Subcutaneous abdominal adipose tissue (tissue), 5 donors: Measurements from ENCODE around the gene PAPPA2.

Experiments used
- H3K27ac ChIP-seq: one replicate; pipeline ENCODE4 v1.7.0; 2013; ENCODE audit warnings: low read depth, mild to moderate bottlenecking, inconsistent platforms, low read length, moderate library complexity
- H3K27me3 ChIP-seq, 5 donors: one replicate each; pipeline ENCODE4 v1.7.0; 2013; ENCODE audit warnings: low read length in 5 of 5, inconsistent platforms in 1 of 5; ENCODE audit not compliant: control insufficient read depth in 5 of 5, insufficient read depth in 4 of 5
- H3K36me3 ChIP-seq, 5 donors: one replicate each; pipeline ENCODE4 v1.7.0; 2013; ENCODE audit warnings: low read length in 5 of 5; ENCODE audit not compliant: control insufficient read depth in 5 of 5, insufficient read depth in 5 of 5
- H3K4me1 ChIP-seq, 5 donors: one replicate each; pipeline ENCODE4 v1.7.0; 2013; ENCODE audit warnings: low read length in 5 of 5, mild to moderate bottlenecking in 3 of 5, moderate library complexity in 1 of 5; ENCODE audit not compliant: control insufficient read depth in 5 of 5, insufficient read depth in 5 of 5
- H3K4me3 ChIP-seq, 5 donors: one replicate each; pipeline ENCODE4 v1.7.0; 2013; ENCODE audit warnings: low read length in 5 of 5, low read depth in 1 of 5
- H3K9ac ChIP-seq, 5 donors: one replicate each; pipeline ENCODE4 v1.7.0; 2013; ENCODE audit warnings: low read length in 5 of 5, mild to moderate bottlenecking in 4 of 5, moderate library complexity in 3 of 5
- H3K9me3 ChIP-seq, 5 donors: one replicate each; pipeline ENCODE4 v1.7.0; 2013; ENCODE audit warnings: low read length in 5 of 5; ENCODE audit not compliant: control insufficient read depth in 5 of 5
- donor health status: healthy.
- donor health status: healthy.
- donor health status: healthy.
- donor health status: healthy.
- donor health status: healthy.

Gene PAPPA2

DNA sequence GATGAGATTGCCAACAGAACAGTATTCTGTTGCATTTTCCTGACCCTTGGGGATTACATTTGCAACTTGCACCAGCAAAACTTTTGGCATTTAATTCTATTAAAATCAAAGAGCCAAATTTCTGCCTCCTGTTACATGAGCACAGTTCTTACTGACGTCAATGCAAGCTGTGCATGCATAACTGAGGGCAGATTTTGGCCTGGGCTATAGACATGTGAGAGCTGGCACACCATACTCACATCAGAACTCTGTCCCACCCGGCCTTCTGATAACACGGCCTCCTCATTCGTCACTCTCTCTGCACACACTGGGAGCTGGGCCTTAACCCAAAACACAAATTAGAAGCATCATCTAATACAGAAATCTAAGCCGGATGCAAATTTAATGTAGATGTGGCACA, 31.5 kb downstream of the PAPPA2 start:
- no peaks in the 10 kb centered on the region for H3K27me3 ChIP-seq
- no peak overlapping the region for H3K27ac ChIP-seq
- no peaks in the 10 kb centered on the region for H3K36me3 ChIP-seq
- no peak overlapping the region for H3K9ac ChIP-seq
- no peak overlapping the region for H3K4me3 ChIP-seq
- H3K4me1 ChIP-seq, result no peaks in the 10 kb centered on the region
- H3K9me3 ChIP-seq, result no peaks in the 10 kb centered on the region

DNA sequence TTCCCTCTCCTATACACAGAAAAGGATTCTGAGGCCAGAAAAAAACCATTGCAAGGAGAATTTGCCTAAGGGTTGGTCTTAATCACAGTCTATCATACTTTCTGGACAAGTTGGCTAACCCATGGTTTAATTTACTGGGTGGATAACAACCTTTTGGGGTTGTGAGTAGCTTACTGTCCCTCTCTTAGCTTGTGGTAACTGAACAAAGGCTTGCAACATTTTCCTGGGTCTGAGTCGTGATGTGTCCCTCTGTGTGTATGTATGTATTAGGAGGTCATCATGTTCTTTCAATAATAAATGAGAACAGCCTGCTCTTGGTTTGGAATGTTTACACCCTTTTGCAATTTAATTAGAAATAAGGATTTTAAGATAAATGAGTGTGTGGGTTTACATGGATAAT, 36.7 kb downstream of the PAPPA2 start:
- Histone ChIP-seq H3K4me1 (no peaks in the 10 kb centered on the region), H3K27ac (no peak overlapping the region), H3K27me3 (no peaks in the 10 kb centered on the region), H3K4me3 (no peak overlapping the region), H3K9me3 (no peaks in the 10 kb centered on the region), H3K36me3 (no peaks in the 10 kb centered on the region), H3K9ac (no peak overlapping the region)

DNA sequence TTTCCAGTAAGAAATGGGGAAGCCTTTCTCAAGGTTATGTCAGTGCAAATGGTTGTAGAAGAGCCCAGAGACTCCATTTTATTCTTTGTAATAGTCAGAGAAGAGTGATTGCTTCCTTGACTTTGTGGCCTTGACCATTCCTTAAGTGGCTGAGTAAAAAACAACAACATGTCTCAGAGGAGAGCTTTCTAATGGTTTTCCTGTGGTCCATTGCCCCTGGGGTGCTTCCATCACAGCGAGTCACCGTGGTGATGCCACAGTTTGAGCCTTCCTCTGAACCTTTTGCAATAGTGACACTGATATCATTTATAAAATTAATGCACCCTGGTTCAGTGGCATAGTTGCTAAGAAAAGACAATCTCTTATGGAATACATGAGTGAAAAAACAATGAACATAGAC, 38.6 kb downstream of the PAPPA2 start:
- no peak overlapping the region for H3K9ac ChIP-seq
- H3K36me3 ChIP-seq, result no peaks in the 10 kb centered on the region
- H3K27ac ChIP-seq, result no peak overlapping the region
- no peaks in the 10 kb centered on the region for H3K9me3 ChIP-seq
- H3K4me1 ChIP-seq, result no peaks in the 10 kb centered on the region
- no peak overlapping the region for H3K4me3 ChIP-seq
- H3K27me3 ChIP-seq, result no peaks in the 10 kb centered on the region

DNA sequence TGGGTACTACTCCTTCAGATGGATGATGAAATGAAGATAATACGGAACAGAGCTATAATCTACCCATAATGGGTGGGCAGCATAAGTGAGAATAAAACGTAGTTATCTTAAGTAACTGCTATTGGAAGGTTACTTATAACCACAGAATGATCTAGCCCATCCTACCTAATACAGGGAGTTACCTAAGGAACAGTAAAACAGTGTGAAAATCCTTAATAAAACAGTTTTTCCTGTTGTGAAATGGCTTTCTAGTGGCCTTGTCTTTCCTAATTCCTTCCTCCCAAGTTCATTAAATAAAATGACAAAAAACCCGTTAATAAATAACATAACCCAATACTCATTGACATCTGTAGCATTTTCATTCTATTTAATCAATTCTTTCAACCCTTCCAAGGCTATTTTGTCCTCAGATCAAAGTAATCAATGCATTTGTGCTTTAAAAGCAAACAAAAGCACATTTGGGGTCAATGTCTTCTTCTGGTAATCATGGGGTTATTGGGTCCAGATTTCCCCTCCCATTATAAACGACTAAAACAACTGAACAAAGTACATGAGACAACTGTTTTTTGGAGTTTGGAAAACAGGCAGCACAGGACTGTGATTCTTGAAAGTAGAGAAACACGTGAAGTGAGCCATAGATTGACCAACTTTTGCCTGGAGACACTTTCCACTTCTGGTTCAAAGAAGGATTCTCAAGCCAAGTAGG, 42.0 kb downstream of the PAPPA2 start:
- no peak overlapping the region for H3K27ac ChIP-seq

DNA sequence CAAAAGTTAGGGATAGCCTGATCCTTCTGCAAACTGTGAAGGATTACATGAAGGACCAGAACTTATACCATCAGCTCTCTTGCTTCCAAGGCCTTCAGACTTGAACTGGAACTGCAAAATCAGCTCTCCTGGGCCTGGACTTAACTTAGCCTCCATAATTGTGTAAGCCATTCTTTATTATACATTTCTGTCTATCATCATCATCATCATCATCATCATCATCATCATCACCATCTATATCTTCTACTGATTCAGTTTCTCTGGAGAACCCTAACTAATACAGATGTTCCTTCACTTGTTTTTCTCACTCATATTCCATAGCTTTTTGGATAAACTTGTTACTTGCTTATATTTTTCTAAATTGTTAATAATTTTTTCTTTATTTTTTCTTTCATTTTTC, 50.0 kb downstream of the PAPPA2 start:
- Histone ChIP-seq H3K27ac (no peak overlapping the region), H3K27me3 (no peaks in the 10 kb centered on the region), H3K9me3 (no peaks in the 10 kb centered on the region), H3K4me1 (no peaks in the 10 kb centered on the region), H3K4me3 (no peak overlapping the region), H3K36me3 (no peaks in the 10 kb centered on the region), H3K9ac (no peak overlapping the region)

More for the DNA sequence above, 42.0 kb downstream of the PAPPA2 start:
- Histone ChIP-seq H3K4me1 (no peaks in the 10 kb centered on the region), H3K9ac (no peak overlapping the region), H3K36me3 (no peaks in the 10 kb centered on the region), H3K9me3 (no peaks in the 10 kb centered on the region), H3K27me3 (no peaks in the 10 kb centered on the region), H3K4me3 (no peak overlapping the region)

DNA sequence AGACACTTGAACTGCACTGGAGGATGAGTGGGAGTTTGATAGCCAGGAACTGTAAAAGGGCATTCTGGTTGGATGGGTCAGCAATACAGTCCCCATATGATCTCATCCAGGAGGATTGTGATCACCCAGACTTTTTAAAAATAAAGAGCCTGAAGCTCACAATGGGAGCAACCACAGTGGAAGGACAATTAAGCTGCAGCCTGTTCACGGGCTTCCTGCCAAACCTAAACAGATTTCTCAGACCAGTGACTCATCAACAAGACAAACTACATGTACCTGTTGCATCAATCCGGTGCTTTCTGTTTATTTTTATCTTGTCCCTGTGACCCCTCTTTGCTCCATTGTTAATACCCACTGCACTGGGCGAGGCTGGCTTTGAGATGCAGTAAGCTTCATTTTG, 52.3 kb downstream of the PAPPA2 start:
- Histone ChIP-seq H3K9ac (no peak overlapping the region), H3K9me3 (no peaks in the 10 kb centered on the region), H3K36me3 (no peaks in the 10 kb centered on the region), H3K27me3 (no peaks in the 10 kb centered on the region), H3K27ac (no peak overlapping the region), H3K4me3 (no peak overlapping the region), H3K4me1 (no peaks in the 10 kb centered on the region)

DNA sequence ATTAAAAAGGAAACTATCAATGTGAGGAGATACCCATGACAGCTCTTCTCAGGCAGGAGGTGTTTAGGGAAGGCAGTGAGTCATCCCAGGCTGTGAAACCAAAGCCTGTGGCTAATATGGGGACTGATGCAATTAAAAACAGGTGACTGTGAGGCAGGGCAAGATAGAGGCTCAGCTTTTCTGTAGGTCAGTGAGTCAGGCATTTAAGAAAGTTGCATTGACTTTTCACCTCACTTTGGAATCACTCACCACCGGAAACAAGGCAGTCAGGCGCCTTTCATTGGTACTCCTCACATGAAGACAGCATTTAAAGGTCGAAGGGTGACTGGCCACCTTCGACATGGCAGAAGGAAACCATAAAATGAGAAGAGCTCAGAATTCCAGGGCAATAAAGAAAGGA, 54.5 kb downstream of the PAPPA2 start:
- Histone ChIP-seq H3K27me3 (no peaks in the 10 kb centered on the region), H3K36me3 (no peaks in the 10 kb centered on the region), H3K4me3 (no peak overlapping the region), H3K27ac (no peak overlapping the region), H3K9ac (no peak overlapping the region), H3K4me1 (no peaks in the 10 kb centered on the region), H3K9me3 (no peaks in the 10 kb centered on the region)

DNA sequence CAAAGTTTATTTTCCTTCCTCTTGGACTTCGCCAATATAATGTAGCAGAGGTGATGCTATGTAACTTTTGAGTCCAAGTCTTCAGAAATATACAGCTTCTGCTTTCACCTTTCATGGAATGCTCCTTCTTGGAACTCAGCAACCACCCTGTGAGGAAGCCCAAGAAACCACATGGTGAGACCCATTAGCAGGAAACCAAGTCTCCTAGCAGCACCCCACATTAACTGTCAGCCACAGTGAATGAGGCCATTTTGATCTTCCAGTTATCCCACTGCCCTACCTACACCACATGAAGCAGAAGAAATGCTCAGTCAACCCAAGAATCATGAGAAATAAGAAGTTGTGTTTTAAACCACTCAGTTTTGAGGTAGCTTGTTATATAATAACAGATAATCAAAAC, 58.2 kb downstream of the PAPPA2 start:
- Histone ChIP-seq H3K27ac (no peak overlapping the region), H3K9me3 (no peaks in the 10 kb centered on the region), H3K36me3 (no peaks in the 10 kb centered on the region), H3K27me3 (no peaks in the 10 kb centered on the region), H3K4me1 (no peaks in the 10 kb centered on the region), H3K4me3 (no peak overlapping the region), H3K9ac (no peak overlapping the region)

DNA sequence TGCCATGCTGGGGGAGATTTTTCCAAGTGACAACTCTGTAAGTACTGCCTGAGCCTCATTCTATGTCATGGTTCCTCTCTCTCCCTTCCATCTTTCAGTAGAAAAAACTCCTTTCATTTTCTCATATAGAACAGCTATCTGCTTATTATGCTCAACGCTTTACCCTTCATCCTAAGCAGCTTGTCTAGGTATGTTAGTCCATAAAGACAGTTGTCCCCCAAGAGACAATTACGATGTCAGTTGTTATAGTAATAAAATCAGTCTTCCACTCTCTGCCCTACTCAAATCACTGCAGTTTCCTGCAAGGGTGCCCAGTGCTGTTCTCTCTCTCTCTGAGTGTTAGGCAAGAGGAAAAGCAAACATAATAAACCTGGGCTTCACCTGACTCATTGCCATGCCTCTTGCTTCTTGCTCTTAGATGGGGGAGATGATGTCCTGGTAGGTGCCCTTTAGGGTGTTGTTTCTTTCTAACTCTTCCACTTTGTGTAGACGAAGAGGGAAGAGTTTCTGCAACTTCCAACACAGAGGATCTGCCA, 59.4 kb downstream of the PAPPA2 start:
- no peak overlapping the region for H3K9ac ChIP-seq

DNA sequence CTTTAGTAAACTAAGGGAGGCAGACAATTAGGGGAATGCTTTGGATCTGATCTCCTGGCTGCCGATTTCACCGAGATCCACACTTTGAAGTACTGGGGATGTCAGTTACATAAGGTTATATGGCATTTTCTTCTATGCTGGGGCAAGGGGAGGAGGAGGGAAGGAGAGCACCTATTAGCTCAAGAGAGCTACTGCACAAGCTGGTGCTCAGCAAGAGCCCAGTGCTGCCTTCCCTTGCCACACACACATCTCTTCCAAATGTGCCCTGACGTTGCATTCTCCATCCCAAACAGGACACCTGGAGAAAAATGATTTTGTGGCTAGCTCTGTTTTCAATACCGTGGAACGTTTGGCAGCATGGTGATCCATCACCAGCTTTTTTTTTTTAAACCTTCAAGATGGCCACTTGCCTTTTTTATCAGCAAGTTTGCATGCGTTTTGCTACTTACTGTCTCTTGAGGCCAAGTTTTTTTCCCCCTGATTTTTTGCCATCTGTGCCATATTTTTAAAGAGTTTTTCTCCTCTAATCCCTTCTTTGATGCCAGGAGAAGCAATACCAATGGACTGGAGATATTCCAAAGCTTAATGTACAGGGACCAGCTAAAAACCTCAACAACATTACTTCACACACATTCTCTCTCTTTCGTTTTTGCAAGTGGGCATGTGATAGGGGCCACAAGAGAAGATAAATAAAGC, 66.6 kb downstream of the PAPPA2 start:
- H3K4me1 ChIP-seq, result no peaks in the 10 kb centered on the region
- no peak overlapping the region for H3K9ac ChIP-seq
- no peaks in the 10 kb centered on the region for H3K27me3 ChIP-seq
- H3K9me3 ChIP-seq, result no peaks in the 10 kb centered on the region
- no peak overlapping the region for H3K4me3 ChIP-seq
- H3K36me3 ChIP-seq, result no peaks in the 10 kb centered on the region
- no peak overlapping the region for H3K27ac ChIP-seq

More for the DNA sequence above, 59.4 kb downstream of the PAPPA2 start:
- Histone ChIP-seq H3K4me3 (no peak overlapping the region), H3K27me3 (no peaks in the 10 kb centered on the region), H3K9me3 (no peaks in the 10 kb centered on the region), H3K36me3 (no peaks in the 10 kb centered on the region), H3K27ac (no peak overlapping the region), H3K4me1 (no peaks in the 10 kb centered on the region)
